ENCODE measurements around the gene GRIK4.
"Not testable (repeated sequence)": the region's sequence is repeated elsewhere in the genome, so short reads cannot be mapped to it uniquely, and the experiment has no call there.

The GRIK4 gene

DNA sequence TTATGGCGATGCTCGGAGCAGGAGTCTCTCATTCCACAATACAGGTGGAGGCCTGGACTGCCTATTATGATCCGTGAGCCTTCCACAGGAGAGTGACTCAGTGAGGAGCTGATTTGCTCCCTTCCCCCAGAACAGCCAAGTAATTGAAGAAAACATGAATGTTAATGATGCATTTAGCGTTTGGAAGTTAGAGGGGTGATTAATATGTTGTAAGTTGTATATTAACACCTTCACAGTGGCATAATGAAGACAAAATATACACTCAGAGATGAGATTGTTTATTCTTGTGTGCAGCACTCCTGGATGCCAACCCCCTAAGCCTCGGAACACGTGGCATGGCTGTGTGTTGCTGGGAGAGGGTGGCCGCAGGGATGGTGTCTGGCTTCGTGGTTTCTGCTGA, 98.6 kb downstream of the GRIK4 start:
- no peak for DNase-seq

DNA sequence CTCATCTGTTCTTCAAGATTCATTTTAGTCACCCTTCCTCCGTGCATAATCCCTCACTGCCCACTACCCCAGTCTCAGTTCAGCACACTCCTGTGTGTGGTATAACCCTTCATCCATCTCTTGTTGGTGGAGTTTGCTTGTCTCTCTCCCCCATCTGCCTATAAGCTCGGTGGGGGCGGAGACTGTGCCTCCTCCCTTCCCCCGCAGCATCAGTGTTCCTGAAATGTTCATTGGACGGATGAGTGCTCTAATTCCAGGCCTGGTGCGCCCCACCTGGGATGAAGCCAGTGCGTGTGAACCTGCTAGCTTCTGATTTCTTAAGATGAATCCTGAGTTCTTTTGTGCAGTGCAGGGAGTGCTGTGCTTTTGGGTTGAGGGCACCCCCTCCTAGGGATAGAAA, 100.0 kb downstream of the GRIK4 start:
- DNase-seq: no peak

DNA sequence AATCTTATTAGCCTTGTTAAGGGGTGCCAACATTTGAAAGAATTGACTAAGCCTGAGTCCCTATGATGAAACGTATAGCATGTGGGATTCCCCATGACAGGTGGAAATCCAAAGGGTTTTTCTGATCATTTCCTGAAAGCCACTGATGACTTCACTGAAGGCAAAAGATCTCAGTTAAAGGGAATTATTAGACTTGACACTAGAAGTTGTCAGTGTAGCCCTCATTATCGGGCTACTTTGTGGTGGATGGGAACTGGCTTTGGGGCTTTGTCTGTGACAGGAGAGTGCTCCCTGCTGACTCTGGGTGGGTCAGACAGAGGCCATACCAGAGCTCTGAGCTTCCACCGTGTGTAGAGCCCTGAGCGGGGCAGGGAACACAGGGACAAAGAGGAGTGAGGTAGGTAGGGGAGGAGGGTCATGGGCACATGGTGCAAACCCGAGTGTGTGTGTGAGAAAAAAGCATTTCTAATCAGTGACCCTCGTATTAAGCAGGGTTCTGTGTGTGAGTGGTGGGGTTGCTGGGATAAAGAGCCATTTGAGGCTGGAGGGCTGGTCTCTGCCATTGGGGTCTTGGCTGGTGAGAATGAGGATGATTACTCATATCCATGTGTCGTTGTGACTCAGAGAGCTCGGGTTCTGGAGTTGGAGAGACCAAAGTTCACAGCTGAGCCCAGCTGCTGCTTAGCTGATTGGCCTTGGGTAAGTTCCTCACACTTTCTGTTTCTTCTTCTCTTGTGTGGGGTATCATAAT, 101.1 kb downstream of the GRIK4 start:
- peak; percentile 4 for DNase-seq

DNA sequence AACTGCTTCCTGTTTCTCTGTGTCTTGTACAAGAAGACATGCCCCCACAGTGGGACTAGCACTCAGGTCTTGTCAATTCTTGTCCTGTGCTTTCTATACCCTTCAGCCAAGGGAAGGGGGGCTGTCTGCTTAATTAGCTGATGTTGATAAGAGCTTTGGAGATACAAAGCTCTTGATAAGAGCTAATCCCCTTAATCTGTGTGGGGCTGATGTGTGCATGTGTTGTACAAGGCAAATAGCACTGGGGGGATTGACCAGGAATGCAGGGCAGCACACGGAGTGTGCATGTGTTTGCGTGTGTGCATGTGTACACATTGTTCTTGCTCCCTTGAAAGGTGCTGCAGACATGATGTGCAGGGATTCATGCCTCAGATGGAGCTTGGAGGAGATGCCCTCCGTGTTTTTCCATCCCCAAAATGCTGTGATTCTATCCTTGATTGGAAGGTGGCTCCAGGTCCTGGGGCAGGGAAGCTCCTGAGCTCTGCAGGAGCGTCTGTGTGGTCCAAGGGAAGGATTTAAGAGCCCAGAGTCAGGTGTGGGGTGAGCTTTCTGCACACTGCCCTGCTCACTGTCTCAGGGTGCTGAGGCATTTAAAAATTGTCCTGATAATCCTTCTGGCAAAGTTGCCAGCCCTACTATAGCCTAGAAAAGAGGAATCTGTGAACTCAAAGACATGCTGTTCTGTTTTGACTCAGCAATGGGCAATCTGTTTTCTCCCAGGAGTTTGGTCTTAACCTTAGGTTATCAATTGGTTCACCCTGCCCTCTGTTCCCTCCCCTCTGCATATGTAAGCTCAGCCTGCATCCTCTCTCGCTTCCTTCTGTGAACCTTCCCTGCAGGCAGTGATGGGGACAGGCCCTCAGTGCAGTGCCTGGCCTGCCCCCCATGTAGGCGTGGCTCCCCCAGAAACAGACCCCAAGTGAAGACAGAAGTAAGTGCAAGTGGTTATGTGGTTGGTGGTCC, 102.0 kb downstream of the GRIK4 start:
- no peak for DNase-seq

DNA sequence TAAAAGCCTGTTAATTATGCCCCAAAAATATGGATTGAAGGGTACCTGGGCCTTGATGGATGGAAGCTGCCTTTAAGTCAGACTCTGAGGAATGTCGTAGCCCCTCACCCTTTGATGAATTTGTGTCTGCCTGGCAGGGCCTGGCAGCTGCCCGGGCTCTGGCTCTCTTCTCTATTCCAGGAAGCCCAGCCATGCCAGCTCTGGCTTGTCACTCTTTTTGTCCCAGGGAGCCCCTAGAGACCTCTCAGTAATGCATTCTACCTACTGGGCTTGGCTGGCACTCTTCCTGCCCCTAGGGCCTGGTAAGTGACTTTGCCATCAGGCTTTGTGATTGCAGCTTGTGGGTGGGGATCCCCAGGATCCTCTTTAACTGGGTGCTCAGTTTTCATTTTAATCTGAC, 103.8 kb downstream of the GRIK4 start:
- no peak for DNase-seq

DNA sequence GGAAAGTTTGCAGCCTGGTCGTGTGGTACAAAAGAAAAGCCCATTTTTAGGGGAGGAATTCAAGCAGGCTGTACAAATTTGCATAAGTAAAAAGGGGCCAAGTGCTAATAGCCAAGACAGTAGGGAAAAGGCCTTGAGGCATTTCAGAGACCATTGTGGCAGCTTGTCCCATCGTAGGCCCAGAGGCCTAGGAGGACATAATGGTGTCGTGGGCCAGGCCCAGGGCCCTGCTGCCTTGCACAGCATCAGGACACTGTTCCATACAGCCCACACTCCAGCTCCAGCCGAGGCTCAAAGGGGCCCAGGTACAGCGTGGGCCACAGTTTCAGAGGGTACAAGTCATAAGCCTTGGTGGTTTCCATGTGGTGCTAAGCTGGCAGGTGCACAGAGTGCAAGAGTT, 106.9 kb downstream of the GRIK4 start:
- DNase-seq: no peak

DNA sequence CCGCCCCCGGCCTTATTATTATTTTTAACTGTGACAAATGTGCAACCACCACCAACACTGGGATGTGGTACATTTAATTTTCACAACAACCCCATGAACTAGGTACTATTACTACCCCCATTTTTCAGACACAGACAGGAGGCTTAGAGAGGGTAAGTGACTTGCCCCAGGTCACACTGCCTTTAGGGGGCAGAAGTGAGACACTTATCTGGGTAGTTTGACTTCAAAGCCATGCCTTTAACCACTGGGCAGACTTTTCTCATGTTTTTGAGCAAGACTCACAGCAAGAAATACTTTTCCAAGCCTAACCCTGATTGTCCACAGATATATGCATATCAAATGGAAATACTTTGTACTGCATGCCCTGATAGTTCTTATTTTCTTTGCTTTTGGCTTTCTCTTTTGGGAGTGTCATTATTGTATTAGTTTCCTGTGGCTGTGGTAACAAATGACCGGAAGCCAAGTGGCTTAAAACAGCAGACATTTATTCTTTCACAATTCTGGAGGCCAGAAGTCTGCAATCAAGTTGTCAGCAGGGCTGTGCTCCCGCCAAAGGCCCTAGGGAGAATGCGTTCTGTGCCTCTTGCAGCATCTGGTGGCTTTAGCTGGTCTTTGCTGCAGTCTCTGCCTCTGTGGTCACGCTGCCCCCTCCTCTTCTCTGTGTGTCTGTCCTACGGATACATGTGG, 110.8 kb downstream of the GRIK4 start:
- DNase-seq: peak; percentile 12

DNA sequence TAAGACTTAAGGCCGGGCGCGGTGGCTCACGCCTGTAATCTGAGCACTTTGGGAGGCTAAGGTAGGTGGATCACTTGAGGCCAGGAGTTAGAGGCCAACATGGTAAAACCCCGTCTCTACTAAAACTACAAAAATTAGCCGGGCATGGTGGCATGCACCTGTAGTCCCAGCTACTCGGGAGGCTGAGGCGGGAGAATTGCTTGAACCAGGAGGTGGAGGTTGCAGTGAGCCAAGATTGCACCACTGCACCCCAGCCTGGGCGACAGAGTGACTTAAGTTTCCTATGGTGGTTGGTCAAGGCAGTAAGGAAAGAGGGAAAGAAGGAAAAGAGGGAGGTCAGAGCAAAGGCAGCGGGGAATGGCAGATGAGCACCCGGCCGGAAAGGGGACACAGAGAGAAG, 113.4 kb downstream of the GRIK4 start:
- DNase-seq: not testable (repeated sequence)

DNA sequence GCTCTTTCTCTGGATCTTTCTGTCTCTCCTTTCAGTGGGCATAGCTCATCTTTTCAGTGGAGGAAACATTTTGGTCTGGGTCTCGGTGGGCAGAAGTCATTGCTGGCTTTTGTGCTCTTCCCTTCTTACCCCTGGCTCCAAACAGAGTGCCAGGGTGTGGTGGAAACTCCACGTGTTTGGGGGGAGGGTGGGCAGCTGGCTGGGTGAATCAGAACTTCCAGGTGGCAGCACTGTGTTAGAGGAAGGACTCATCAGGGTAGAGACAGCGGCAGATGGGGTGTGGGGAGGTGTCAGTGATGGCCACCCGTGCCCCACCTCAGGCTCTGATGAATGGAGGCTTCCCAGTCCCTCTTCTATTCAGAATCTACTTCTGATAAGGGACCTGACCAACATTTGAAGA, 114.0 kb downstream of the GRIK4 start:
- DNase-seq: no peak

DNA sequence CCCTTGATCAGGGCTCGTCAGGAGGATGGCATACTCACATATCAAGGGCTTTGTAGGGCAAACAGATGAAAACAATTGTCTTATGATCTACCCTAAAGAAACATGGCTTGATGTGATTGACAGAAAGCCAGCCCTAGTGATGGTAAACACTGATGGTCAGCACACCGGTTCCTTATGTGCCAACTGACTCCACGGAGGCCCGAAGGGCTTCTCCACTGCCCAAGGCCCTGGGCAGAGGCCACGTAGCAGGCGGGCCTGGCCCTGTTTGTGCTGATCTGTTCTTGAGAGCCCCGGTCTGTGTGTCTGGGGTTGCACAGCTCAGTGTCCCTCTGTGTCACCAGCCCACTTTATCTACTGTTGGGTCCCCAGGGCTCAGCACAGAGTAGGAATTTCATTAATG, 115.2 kb downstream of the GRIK4 start:
- DNase-seq: no peak

DNA sequence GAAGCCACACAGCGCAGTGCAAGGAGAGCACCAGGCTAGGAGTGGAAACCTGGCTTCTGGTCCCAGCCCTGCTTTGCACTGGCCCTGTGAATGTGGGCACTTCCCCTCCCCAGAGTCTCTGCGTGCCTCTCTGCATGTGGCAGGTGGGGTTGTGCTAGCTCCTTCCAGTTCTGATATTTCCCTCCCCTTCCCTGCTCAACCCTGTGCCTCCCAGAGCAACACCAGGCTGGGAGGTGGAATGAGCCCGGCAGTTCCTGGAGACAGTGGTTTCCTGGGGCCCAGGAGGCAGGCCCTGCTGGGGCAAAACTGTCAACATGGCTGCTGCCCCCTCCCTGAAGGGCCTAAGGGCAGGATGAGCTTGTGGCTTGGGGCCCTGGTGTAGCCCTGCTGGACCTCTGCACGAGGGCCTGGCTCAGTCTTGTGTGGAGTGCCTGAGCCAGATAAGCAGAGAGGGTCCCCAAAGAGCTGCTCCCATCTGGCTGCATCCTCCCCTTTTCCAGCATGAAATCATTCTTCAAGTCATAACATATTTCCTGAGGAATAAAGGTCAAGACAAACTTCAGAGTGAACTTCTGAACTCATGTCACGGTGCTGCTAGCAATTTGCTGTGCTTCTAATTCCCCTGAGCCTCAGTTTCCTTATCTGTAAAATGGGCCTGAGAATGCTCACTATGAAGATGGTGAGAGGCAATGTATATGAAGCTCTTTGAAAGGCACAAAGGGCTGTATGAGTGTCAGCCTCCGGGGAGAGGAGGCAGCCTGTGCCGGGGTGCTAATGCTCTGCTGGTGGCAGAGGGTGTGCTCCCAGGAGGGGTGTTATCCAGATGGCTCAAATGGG, 116.0 kb downstream of the GRIK4 start:
- no peak for DNase-seq

DNA sequence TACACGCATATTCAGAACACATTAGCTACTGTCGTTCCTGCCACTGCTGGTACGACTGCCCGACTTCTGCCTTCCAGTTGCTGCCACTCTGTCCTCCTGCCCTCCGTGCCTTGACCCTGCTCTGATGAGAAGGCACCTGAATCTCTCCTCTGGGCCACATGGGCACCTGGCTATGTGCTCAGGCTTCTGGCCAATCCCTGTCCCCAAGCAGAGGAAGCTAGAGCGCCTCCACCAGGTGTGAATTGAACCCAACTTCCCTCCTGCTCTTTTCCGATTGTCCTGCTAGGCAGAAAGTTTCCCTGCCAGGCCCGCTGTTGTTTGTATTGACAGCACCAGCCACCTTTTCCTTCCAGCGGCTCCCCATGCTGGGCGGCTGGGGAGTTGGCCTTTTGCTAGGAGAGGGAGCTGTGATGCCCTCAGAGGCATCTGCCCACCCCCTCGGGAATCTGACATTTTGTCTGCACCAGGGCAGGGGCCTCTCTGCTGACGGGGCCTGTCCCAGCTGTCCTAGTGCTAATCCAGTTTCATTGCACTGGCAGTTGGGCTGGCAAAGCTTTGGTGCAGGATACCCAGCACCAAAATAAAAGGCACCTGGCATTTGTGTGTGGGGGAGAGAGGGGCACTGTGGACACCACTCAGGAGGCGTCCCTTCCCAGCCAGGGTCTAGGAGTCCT, 118.0 kb downstream of the GRIK4 start:
- DNase-seq: no peak

DNA sequence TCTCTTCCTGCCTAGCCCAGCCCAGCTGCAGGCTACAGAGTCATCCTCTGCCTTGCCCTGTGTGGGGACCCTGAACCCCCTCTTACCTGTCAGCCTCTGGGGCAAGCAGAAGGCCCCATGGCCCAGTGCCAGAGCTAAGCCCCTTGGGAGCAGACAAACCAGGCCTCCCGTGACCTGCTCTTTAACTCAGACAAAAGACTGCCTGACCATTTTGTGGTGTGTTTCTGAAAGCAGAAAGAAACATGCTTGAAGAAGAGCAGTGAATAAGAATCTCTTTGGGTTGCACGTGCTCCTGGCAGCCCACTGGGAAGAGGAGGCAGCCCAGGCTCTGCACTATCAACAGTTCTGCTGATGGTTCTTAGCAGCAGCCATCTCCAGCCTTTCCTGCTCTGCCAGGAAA, 118.6 kb downstream of the GRIK4 start:
- DNase-seq: no peak

DNA sequence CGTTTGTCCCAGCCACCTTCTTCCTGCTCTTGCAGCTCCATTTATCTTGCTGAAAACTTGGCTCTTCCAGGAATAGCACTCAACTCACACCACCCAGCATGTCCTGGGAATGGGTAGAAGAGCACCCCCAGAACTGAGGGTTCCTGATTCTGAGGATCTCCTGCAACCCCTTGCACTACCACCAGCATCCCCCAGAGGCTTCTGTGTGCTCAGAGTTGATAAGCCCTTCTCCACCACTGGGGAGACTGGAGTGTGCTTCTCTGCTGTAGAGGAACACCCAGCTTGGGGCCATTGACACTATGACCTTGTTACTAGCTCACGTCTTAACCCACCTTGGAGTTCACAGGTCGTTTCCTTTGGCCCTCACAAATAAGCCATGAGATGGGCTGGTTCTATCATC, 121.0 kb downstream of the GRIK4 start:
- no peak for DNase-seq

DNA sequence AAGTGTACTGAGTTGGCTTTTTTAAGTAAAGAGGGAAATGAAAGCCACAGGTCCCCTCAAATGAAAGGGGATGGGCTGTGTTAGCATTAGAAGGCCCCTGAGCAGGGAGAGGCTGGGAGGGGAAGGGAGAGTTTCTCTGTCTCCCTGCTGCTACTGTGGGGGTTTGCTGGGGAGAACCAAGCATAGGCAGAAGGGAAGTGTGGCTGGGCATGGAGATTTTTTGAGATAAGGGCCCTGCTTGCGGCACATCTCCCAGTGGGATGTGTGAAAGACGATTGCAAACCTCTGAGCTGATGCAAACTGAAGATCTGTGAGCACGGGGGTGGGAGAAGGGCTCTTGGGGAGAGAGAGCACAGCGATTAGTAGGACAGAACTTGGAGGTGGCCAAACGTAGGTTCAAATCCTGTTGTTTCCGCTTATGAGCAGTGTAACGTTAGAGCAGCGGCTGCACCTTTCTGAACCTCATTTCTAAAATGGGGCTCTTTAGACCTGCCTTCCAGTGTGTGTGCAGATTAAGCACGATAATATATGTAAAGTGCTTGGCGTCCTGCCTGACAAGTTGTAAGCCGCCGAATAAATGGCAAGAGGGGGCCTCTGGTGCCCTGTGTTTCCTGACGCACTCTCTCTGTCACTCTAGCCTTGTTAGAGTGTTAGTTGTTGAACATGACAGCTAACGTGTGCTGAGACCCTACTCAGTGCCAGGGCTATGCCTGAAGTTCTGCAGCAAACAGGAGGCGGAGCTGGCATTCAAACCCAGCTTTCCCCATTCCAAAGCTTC, 122.3 kb downstream of the GRIK4 start:
- DNase-seq: no peak

DNA sequence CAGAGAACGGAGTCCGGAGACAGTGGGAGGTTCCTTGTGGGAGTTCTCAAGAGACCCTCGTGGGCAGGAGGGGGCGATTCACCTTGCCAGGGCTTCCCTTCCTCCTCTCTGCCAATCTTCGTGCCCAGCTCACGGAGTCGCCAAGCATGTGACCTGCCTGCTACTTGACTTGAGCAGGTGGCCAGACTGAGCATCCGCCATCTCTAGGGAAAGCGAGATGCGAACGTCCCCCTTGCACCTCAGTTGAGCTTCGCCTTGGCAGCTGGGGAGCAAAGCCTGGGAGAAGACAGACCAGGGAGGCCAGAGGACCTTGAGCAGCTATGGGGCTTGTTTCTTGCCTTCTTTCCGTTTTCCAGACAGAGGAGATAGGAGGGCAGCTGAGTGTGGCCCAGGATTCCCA, 123.2 kb downstream of the GRIK4 start:
- DNase-seq: no peak

DNA sequence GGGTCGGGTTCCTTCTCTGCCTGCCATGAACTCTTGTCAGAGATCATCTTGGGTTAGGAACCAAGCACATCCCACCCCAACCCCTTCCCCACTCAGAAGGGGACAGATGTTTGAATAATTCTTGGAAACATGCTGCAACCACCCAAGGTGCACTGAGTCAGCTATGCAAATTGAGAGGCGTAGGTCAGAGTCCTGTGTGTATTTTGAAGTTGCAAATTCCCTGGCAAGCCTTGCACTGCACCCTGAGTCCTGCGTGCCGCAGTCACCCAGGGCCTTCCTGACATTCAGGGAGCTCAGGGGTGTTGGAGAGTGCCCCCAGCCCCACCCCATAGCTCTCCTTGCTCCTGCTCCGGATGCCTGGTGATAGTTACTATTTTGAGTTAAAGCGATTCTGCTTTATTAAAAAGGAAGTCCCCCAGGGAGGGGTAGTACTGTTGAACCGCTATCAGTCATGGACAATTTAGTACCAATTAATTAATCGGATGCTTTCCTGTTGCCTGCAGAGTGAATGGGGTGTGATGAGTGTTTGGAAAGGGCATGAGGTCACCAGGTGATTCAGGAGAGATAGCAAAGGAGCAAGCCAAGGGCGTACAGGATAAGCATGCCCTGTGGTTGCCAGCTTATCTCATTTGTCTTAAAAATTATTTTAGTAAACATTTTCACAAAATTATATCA, 123.7 kb downstream of the GRIK4 start:
- DNase-seq: no peak

DNA sequence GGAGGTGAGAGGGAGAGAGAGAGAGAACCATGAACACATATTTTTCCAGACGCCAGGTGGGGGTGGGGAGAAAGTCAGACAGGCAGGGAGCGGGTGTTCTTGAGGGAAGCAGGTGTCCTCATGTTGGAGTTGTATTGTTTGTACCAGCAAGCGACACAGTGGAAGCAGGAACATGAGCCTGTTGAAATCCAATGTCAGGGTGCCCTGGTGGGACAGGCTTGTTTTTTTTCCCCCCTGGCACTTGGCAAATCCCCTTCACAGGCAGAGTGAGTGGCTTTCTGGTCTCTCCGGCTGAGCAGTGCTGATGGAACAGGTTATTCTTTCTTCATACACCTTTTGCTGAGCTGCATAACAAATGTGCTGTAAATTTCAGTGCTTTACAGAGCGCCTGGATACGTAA, 125.6 kb downstream of the GRIK4 start:
- DNase-seq: no peak

DNA sequence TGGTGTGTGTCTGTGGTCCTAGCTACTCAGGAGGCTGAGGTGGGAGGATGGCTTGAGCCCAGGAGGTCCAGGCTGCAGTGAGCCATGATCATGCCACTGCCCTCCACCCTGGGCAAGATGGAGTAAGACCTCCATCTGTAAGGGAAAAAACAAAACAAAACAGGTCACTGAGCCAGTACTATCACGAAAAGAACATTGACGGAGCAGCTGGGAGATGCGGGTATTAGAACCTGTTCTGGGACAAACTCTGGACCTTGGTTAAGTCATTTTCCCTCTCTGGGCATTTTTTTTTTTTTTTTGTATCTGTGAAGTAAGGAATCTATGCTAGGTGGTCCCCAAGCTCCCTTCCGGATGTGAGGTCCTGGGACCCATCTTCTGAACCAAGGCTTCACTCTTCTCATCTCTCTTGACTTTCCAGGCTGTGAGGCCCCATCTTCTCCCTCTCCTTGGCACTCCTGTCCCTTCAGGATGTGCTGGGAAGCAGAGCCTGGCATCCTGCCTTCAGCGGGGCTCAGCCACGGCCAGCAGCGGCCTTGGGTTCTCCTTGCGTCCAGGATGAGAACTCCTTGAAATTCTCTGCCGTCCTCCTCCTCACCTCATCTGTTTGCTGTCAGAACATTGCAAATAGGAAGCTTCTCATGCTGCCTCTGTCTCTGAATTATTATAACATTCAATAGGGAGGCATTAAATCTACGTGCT, 130.8 kb downstream of the GRIK4 start:
- no peak for DNase-seq

DNA sequence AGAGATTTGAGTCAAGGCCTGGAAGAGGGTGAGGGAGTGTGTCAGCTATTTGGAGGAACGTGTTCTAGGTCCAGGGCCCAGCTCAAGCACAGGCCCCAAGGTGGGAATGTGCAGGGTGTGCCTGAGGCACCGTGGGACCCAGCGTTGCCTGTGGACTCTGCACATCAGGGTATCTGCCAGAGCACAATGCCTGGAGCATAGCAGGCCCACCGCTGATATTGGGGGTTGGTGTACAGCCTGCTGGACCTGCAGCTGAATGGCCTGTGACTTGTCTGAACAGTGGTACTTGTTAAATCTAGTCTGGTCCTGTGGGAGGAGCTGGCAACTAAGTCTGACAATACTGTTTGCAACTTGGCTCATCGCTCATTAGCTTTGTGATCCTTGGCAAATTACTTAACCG, 131.7 kb downstream of the GRIK4 start:
- DNase-seq: no peak
